K562 (cell line): Measurements from ENCODE around the gene BPHL. TPM values are rescaled to one million over a fixed set of nuclear protein-coding genes. Genes with fewer than 3 reads are reported as not detected.
A peak's percentile ranks its signal among the peaks of the same experiment; 100 is the strongest.

ENCODE experiments used
- ATAC-seq: fragments of 200-7000 bp; cut with Tn5 transposase; 3 replicates; pipeline ENCODE4 v1.9.1; 2020; ENCODE audit warnings: moderate library complexity
- BruUV-seq: library from RNA; stranded (reverse); fragments of 400-500 nt; replicated peaks from 2 replicates; lab custom pipeline; 2021; lab: Mats Ljungman, UMichigan
- CTCF ChIA-PET: fragments of 300-600 bp; formaldehyde crosslinking; extraction: SDS; loops from one replicate; lab custom pipeline; 2021; ENCODE audit warnings: low intra/inter-chr PET ratio; lab: Yijun Ruan, JAX
- POLR2A ChIA-PET: fragments of 300-600, 350-650 bp; sonication (Branson Sonifier 250); formaldehyde crosslinking; extraction: SDS; loops from one replicate; lab custom pipeline; 2021; ENCODE audit warnings: antibody characterized with exemption, inconsistent platforms; lab: Yijun Ruan, JAX
- DNase-seq, 4 experiments: peaks; one replicate each; pipeline versions ENCODE4 v3.0.0 to v3.0.0-alpha.2; 2011 to 2018; ENCODE audit warnings: low spot score in 3 of 4, mixed read lengths in 3 of 4; ENCODE audit errors: extremely low read depth in 1 of 4
- FAIRE-seq: peaks from 2 replicates; lab custom pipeline; 2011; peaks lifted over from hg19 to GRCh38; lab: Jason Lieb, UNC
- H2AFZ ChIP-seq: 2 replicates; pipeline ENCODE4 v1.6.0; 2011; ENCODE audit warnings: low read depth, low read length, control low read depth, inconsistent platforms
- H3K27ac ChIP-seq: fragments of 200-600 bp; 3 replicates; pipeline ENCODE4 v1.8.0; 2011; ENCODE audit warnings: low read depth, mild to moderate bottlenecking, control low read depth, inconsistent platforms, low read length, moderate library complexity, mixed read lengths; ENCODE audit errors: extremely low read depth
- H3K27me3 ChIP-seq, 2 experiments: fragments of 300-600 bp in 1 of 2; 2 replicates in 1 of 2; 3 replicates in 1 of 2; pipeline versions ENCODE4 v1.6.0 to v1.8.0; 2011; ENCODE audit warnings: inconsistent platforms in 2 of 2, low read length in 2 of 2, mild to moderate bottlenecking in 1 of 2, mixed read lengths in 1 of 2, moderate library complexity in 1 of 2; ENCODE audit not compliant: control insufficient read depth in 2 of 2, insufficient read depth in 2 of 2
- H3K36me3 ChIP-seq: fragments of 300-600 bp; 3 replicates; pipeline ENCODE4 v1.8.0; 2011; ENCODE audit warnings: mild to moderate bottlenecking, low read length, inconsistent platforms; ENCODE audit not compliant: control insufficient read depth, insufficient read depth
- H3K4me1 ChIP-seq, 2 experiments: fragments of 200-600 bp in 1 of 2; replicated peaks in 1 of 2; 2 replicates in 1 of 2; 3 replicates in 1 of 2; pipeline versions ENCODE4 v1.5.1 to v1.8.0; 2011; ENCODE audit warnings: inconsistent platforms in 2 of 2, low read length in 2 of 2, mild to moderate bottlenecking in 1 of 2, mixed read lengths in 1 of 2, moderate library complexity in 1 of 2; ENCODE audit not compliant: control insufficient read depth in 2 of 2, insufficient read depth in 2 of 2
- H3K4me2 ChIP-seq: 2 replicates; pipeline ENCODE4 v1.6.1; 2011; ENCODE audit warnings: low read length, control low read depth, inconsistent platforms, mixed read lengths; ENCODE audit not compliant: insufficient read depth
- H3K4me3 ChIP-seq: fragments of 200-600 bp; sonication (generic), shearing (Covaris generic); 2 replicates; pipeline ENCODE4 v1.5.1; 2016; ENCODE audit warnings: control low read depth, inconsistent platforms
- H3K79me2 ChIP-seq: fragments of 200-600 bp; 3 replicates; pipeline ENCODE4 v1.8.0; 2011; ENCODE audit warnings: low read length, inconsistent platforms; ENCODE audit not compliant: control insufficient read depth, insufficient read depth
- H3K9ac ChIP-seq, 2 experiments: 2 replicates each; pipeline versions ENCODE4 v1.6.0 to v1.6.1; 2011; ENCODE audit warnings: low read depth in 2 of 2, low read length in 2 of 2, control low read depth in 1 of 2, inconsistent platforms in 1 of 2, mild to moderate bottlenecking in 1 of 2, mixed read lengths in 1 of 2; ENCODE audit not compliant: insufficient read depth in 1 of 2
- H3K9me1 ChIP-seq: one replicate; pipeline ENCODE4 v1.6.0; 2011; ENCODE audit warnings: inconsistent platforms, mild to moderate bottlenecking, low read length, moderate library complexity; ENCODE audit not compliant: control insufficient read depth, insufficient read depth
- H3K9me3 ChIP-seq: replicated peaks from 2 replicates; pipeline ENCODE4 v1.5.1; 2011; ENCODE audit warnings: low read depth, low read length, inconsistent platforms; ENCODE audit not compliant: control insufficient read depth, insufficient read depth
- H4K20me1 ChIP-seq: replicated peaks from 2 replicates; pipeline ENCODE4 v1.6.1; 2011; ENCODE audit warnings: low read length, inconsistent platforms, mixed read lengths; ENCODE audit not compliant: control insufficient read depth, insufficient read depth
- NFE2L1 ChIP-seq: fragments of 450-650 bp; IDR thresholded peaks from 2 replicates; pipeline ENCODE4 v1.6.1; 2016; ENCODE audit warnings: missing genetic modification characterization, low read depth, mild to moderate bottlenecking, missing compliant biosample characterization, moderate library complexity, borderline replicate concordance
- PTBP1 ChIP-seq: fragments of 200-400 bp; formaldehyde crosslinking; IDR thresholded peaks from 2 replicates; pipeline ENCODE4 v1.6.1; 2017; ENCODE audit warnings: low read depth, low read length
- SMARCB1 ChIP-seq: IDR thresholded peaks from 2 replicates; pipeline ENCODE4 v1.6.1; 2011; ENCODE audit warnings: improper control_type of control experiment, low read depth; ENCODE audit not compliant: insufficient read length
- SREBF1 ChIP-seq: fragments of 150-350 bp; IDR thresholded peaks from 2 replicates; pipeline ENCODE4 v1.6.1; 2014; ENCODE audit warnings: antibody characterized with exemption, low read depth, low read length, borderline replicate concordance
- ZNF431 ChIP-seq: sonication (generic); formaldehyde crosslinking; IDR thresholded peaks from 2 replicates; pipeline ENCODE4 v1.8.0; 2022; ENCODE audit warnings: mild to moderate bottlenecking, missing genetic modification reagents
- WGBS: fragments of 100-300 bp; shearing (Covaris generic); methylation state at CpG from one replicate; pipeline ENCODE4 v1.1.6; 2016; ENCODE audit warnings: low coverage, mixed read lengths; ENCODE audit not compliant: insufficient coverage; ENCODE audit errors: missing lambda C conversion rate; 5-methylcytosine and 5-hydroxymethylcytosine counted together
- in situ Hi-C: fragments of 300-500 bp; cut with MboI; formaldehyde crosslinking; loops from 4 replicates; pipeline ENCODE4 v1.15.0; 2018; ENCODE audit warnings: inconsistent platforms, mixed read lengths
- intact Hi-C: fragments of 100-400 bp; cut with micrococcal nuclease; formaldehyde crosslinking; loops from 2 replicates; pipeline ENCODE4 v1.14.2; 2022
- polyA plus RNA-seq, 8 experiments: library from polyadenylated mRNA; depleted of rRNA in 4 of 8; stranded (reverse) in 5 of 8; unstranded in 3 of 8; fragments of >200 nt; fragmentation: Nextera tagmentation in 2 of 8; fragmentation: Illumina TruSeq in 1 of 8; extraction: Ambion mirVana in 2 of 8; extraction: Trizol in 1 of 8; gene quantifications; 2 replicates each; pipeline versions ENCODE4 v1.2.1 to v1.2.3, GENCODE V29; 2011 to 2014; ENCODE audit warnings: inconsistent platforms in 1 of 8, missing spikeins in 1 of 8
- total RNA-seq, 7 experiments: library from RNA; depleted of rRNA in 6 of 7; stranded (reverse); fragments of >200 nt in 6 of 7; fragmentation: Illumina TruSeq in 2 of 7; extraction: Trizol in 2 of 7; gene quantifications; 2 replicates each; pipeline versions ENCODE4 v1.2.1 to v1.2.3, GENCODE V29; 2011 to 2021; ENCODE audit warnings: low replicate concordance in 1 of 7
- TF ChIP-seq, protein P1 (sequence below): fragments of 450-650 bp; IDR thresholded peaks from one replicate; pipeline ENCODE4 v1.6.1; 2018; ENCODE audit warnings: mild to moderate bottlenecking, moderate library complexity; ENCODE audit not compliant: partially characterized antibody
- TF ChIP-seq, protein P2 (sequence below): conservative IDR thresholded peaks from 2 replicates; pipeline ENCODE4 v1.6.1; 2011; ENCODE audit warnings: low read depth, mild to moderate bottlenecking, low read length; ENCODE audit not compliant: control insufficient read depth
- TF ChIP-seq, protein P3 (sequence below): sonication (generic); IDR thresholded peaks from 2 replicates; pipeline ENCODE4 v1.6.1; 2016
- TF ChIP-seq, protein P4 (sequence below): fragments of 250-450 bp; sonication (Bioruptor Pico); IDR thresholded peaks from 2 replicates; pipeline ENCODE4 v1.5.0; 2021; ENCODE audit warnings: mild to moderate bottlenecking, moderate library complexity

Gene BPHL
- total and polyA plus RNA-seq, 9 of the 15 experiments (the other 6 are each of a cell fraction or from before 2014, with no cell fraction given), result 3.5 to 17.4 (median 8.2) TPM

DNA sequence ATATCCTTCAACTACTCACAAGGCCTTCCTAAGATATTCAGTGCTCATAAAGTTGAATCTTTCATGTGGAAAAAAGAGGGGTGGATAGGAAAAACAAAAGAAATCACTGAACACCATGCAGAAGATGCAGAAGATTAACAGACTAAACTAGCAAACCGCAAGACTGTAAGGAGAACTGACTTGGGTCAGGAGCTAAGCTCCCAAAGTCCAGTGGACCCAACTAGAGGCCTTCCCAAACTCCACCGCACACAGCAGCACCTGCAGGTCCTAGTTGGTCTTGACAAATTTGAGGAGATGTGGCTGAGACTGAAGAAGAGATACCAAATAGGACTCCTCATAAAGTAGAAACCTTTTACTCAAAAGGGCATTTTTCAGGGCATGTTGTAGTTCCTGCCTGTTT, 46.9 kb upstream of the BPHL start:
- POLR2A ChIA-PET, result interaction anchor here (0.7 to 1.4 kb wide), 3 partner anchors 26 to 175 kb away, joined by 3 to 5 read pairs (median 3); no protein-coding TSS in a partner anchor
- H3K36me3 ChIP-seq, result peaks cover 42% of the 10 kb centered on the region; the same call in 2 of the 3 replicates

More for the DNA sequence above, 46.9 kb upstream of the BPHL start:
- no peak overlapping the region for H2AFZ ChIP-seq
- DNase-seq (peak in 1 of 4 experiments; percentile 6), ATAC-seq (no peak), FAIRE-seq (no peak)
- intact Hi-C loops (no loop called here), in situ Hi-C loops (no loop called here)
- no peak overlapping the region for H3K4me3 ChIP-seq
- WGBS, result 84% methylated on average over 2 of the region's 2 CpGs
- H3K27ac ChIP-seq, result no peak overlapping the region
- H3K4me2 ChIP-seq, result no peak overlapping the region
- no peak overlapping the region; a peak in 1 of 4 replicates for H3K9ac ChIP-seq
- no peak for TF ChIP-seq SREBF1
- TF ChIP-seq, protein P1, sequence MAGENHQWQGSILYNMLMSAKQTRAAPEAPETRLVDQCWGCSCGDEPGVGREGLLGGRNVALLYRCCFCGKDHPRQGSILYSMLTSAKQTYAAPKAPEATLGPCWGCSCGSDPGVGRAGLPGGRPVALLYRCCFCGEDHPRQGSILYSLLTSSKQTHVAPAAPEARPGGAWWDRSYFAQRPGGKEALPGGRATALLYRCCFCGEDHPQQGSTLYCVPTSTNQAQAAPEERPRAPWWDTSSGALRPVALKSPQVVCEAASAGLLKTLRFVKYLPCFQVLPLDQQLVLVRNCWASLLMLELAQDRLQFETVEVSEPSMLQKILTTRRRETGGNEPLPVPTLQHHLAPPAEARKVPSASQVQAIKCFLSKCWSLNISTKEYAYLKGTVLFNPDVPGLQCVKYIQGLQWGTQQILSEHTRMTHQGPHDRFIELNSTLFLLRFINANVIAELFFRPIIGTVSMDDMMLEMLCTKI, result no peak
- TF ChIP-seq PTBP1, result no peak
- TF ChIP-seq, protein P2, sequence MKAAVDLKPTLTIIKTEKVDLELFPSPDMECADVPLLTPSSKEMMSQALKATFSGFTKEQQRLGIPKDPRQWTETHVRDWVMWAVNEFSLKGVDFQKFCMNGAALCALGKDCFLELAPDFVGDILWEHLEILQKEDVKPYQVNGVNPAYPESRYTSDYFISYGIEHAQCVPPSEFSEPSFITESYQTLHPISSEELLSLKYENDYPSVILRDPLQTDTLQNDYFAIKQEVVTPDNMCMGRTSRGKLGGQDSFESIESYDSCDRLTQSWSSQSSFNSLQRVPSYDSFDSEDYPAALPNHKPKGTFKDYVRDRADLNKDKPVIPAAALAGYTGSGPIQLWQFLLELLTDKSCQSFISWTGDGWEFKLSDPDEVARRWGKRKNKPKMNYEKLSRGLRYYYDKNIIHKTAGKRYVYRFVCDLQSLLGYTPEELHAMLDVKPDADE, result no peak
- no peak for TF ChIP-seq NFE2L1 (tag)
- TF ChIP-seq ZNF431, result 0 out of 2 replicates have a peak, but pooled peaks have one; percentile 23
- TF ChIP-seq, protein P3, sequence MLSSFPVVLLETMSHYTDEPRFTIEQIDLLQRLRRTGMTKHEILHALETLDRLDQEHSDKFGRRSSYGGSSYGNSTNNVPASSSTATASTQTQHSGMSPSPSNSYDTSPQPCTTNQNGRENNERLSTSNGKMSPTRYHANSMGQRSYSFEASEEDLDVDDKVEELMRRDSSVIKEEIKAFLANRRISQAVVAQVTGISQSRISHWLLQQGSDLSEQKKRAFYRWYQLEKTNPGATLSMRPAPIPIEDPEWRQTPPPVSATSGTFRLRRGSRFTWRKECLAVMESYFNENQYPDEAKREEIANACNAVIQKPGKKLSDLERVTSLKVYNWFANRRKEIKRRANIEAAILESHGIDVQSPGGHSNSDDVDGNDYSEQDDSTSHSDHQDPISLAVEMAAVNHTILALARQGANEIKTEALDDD, result 0 out of 2 replicates have a peak, but pooled peaks have one; percentile 52
- TF ChIP-seq SMARCB1, result no peak
- TF ChIP-seq, protein P4, sequence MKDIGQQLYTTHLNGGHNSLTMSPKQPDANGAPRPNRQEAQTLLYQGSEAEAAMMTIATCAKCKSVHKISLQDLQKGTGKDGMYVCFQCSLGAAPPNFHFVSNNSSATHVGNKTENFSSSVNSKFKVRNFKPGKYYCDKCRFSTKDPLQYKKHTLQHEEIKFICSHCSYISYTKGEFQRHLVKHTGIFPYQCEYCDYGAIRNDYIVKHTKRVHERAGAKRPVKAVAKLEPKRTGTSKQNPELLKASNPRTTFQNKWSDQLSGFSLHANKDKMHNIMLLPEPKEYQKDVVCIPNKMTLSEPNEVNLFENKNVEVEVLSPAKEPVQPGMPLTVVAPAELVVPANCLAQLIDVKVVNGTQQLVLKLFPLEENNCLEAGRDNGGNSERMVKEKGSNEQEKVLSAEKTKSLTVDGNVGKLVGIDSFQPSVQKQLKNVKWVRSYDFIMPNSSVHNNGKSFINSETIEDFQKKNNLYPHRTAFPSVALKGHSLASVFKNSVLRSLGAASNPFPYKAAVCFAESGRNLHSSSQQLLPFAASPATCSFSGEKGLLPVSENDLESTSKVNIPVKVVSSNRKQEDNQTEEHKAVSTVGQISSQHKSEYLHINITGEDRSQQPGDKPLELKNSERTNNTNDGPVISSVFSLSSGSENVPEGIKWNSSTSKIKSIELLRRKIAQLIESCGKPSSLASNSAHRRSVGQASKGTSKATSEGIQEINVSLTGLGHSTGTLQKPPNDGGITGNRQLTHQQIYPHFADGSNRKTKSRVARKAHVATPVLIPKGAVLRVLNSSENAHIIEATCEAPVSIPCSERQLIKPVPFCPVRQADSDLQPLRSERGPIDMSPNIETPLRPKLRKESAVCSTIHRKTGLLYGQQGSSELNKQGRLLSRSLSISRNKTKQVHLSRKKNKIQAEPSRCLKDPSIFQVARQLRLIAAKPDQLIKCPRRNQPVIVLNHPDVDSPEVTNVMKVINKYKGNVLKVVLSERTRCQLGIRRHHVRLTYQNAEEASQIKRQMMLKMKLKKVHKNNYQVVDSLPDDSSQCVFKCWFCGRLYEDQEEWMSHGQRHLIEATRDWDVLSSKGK (CRISPR knock-in tag), result no peak
- CTCF ChIA-PET, result interaction anchor here (0.6 kb wide), 1 partner anchor 178 kb away, joined by 4 read pairs; no protein-coding TSS in a partner anchor
- H3K9me3 ChIP-seq, result no peaks in the 10 kb centered on the region
- H3K79me2 ChIP-seq, result peaks cover 90% of the 10 kb centered on the region
- H3K27me3 ChIP-seq, result no peaks in the 10 kb centered on the region
- H3K4me1 ChIP-seq, result peaks cover 13% of the 10 kb centered on the region in 2 experiments; a peak in 4 of 5 replicates
- no peaks in the 10 kb centered on the region for H4K20me1 ChIP-seq
- BruUV-seq, result no TSS peak
- no peaks in the 10 kb centered on the region for H3K9me1 ChIP-seq
